ENCODE measurements around the gene CEP68.

DNA sequence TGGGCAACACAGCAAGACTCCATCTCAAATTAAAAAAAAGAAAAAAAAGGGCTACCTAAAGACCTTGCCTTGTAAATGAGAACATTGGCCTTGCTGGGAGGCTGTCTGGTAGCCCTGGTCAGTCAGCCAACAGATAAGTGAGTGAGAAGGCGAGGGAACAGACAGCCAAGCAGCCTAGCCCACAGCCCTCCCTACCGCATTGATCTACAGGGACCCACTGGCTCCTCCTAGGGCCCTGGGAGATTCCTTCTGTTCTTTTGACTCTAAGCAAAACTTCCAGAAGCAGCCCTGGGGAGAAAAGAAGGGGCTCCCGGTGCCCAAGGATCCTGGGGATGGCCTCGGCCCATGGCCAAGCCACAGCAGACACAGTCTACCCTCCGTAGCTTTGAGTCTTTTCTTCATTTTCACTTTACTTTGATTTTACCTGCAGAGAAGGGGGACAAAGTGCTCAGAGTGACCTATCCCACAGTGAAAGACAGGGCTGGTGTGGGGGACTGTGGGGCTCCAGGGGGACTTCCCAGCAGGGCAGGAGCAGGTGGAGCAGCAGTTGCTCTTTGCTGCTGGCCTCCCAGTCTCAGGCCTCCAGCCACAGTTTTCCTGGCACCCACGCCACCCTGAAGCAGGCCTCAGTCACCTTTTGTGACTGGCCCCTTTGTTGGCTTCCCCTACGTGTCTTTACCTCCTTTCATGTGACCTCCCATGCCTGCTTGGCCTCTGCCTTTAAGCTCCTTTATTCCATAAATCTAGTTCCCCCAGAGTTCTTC lies 5.1 kb downstream of the CEP68 start:
- TF ChIP-seq EP300 (IDR thresholded peaks at IDR 0.05): no peak
- TF ChIP-seq, protein P1, sequence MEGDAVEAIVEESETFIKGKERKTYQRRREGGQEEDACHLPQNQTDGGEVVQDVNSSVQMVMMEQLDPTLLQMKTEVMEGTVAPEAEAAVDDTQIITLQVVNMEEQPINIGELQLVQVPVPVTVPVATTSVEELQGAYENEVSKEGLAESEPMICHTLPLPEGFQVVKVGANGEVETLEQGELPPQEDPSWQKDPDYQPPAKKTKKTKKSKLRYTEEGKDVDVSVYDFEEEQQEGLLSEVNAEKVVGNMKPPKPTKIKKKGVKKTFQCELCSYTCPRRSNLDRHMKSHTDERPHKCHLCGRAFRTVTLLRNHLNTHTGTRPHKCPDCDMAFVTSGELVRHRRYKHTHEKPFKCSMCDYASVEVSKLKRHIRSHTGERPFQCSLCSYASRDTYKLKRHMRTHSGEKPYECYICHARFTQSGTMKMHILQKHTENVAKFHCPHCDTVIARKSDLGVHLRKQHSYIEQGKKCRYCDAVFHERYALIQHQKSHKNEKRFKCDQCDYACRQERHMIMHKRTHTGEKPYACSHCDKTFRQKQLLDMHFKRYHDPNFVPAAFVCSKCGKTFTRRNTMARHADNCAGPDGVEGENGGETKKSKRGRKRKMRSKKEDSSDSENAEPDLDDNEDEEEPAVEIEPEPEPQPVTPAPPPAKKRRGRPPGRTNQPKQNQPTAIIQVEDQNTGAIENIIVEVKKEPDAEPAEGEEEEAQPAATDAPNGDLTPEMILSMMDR (IDR thresholded peaks at IDR 0.05): no peak
